Smooth muscle cell of the brain vasculature (primary cell): Measurements from ENCODE around the gene THADA.
"Not testable (repeated sequence)": the region's sequence is repeated elsewhere in the genome, so short reads cannot be mapped to it uniquely, and the experiment has no call there.

Source experiments
- DNase-seq: peaks from one replicate; pipeline ENCODE4 v3.0.0-alpha.2; 2012; ENCODE audit warnings: low read depth, low spot score

THADA gene

DNA sequence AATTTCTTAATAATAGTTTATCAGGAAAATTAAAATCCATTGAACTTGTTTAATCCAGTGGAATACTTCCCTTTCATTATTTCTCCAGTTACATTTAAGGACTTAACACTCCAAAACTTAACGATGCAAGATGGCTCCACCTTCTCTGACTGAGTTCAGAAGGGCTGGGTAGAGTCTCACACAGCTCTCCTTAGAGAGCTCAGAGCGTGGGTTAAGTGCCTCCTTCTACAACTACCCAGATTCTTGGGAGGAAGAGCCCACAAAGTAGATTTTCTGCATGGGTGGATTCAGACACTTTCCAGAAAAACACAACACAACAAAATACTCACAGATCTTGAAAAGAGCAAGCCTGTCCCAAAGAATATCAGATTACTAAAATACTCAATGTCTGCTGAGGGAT, 130.6 kb downstream of the THADA start:
- no peak for DNase-seq

DNA sequence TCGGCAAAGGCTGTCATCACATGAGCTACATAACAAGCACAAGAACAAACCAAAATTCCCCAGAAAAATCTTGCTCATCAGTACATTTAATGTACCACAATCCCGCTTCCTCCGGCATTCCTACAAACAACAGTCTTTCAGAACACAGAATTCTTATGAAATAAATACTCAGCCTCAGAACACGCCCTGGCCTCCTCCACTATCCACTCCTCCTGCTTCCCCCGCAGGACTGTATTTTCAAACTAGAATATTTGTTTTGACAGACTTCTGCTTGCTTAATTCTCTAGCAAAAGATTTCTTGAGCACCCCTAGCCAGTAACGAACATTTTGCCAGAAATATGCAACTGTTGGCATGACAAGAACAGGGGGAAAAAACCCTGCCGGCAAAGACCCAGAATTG, 131.2 kb downstream of the THADA start:
- no peak for DNase-seq

DNA sequence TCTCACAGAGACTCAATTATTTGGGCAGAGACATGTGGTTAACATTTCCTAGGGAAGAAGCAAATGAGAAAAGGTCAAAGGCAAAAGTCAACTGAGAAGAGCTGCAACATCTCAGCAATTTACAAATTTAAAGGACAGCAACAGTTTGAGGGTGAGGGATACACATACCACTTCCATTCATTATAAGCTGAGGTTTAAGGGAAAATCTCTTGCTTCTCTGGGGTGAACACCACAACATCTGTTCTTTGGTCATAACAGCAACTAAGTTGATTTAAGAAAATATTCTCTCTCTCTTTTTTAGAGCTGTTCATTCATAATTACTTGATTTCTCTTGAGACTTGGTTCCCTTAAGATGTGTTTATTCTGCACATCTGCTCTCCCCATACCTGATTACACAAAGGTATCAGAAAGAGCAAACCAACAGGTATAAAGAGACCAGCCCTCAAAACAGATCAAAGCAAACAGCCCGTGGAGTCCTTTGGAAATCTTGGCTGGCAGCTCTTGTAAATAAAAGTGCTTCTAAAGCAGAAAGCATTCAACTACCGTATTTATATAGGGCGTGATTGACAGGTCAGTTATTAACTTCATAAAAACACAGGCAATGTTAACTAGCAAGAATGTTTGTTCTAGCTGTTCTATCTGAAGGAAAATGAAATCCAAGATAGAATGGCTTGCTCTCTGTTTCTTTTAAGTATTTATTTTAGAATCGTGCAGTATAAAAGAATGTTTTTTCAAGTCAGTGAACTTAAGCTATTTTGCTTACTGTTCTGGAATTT, 132.8 kb downstream of the THADA start:
- DNase-seq, result no peak

- DNase-seq, result no peak
Observed at GRCh38 chr2:43461453-43462073, 134.3 kb downstream of the THADA start.

DNA sequence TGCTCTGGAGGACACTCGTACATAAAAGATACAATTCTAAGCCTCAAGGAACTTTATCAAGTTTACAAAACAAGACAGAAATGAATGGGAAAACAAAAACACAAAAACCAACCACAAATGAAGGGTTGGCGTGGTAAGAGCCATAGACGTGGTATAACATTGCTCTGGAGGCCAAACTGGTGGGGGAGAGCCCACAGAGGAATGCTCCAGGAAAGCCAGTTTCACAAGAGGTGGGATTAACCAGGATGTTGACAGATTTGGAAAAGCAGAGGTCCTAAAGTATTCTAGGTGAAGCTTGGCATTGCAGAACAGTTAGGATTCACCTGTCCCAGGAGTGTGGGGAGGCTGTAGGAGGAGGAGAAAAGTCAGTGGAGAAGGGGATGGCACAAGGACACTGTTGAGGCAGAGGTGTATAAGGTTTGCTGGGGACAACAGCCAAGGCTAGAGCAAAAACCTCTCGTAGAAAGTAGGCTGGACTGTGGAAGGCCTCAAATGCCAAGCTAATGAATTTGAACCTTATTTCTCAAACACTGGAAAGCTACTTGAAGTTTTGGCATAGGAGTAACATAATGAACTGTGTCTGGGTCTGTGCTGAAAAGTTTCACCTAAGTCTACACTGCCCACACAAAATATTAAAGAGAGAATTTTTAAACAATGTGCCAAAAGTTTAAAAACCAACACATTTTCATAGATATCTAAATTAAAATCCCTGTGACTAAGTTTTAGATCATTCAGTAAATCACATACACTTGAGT, 135.1 kb downstream of the THADA start:
- DNase-seq, result no peak

DNA sequence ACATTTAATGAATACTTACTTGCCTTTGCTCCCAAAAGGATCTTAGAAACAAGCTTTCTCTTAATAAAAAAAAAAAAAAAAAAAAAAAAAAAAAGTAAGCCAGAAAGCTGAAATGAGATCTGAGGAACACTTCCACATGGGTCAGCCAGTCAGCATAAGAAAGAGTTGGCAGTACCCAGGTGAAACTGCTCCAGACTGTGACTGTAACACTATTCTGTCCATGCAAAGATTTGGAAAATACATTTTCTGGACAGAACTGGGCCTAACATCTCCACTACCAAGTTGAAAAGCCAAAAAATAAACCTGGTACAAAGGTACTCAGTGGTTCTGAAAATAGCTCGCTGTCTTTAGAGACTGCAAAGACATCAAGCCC, 135.7 kb downstream of the THADA start:
- no peak for DNase-seq

DNA sequence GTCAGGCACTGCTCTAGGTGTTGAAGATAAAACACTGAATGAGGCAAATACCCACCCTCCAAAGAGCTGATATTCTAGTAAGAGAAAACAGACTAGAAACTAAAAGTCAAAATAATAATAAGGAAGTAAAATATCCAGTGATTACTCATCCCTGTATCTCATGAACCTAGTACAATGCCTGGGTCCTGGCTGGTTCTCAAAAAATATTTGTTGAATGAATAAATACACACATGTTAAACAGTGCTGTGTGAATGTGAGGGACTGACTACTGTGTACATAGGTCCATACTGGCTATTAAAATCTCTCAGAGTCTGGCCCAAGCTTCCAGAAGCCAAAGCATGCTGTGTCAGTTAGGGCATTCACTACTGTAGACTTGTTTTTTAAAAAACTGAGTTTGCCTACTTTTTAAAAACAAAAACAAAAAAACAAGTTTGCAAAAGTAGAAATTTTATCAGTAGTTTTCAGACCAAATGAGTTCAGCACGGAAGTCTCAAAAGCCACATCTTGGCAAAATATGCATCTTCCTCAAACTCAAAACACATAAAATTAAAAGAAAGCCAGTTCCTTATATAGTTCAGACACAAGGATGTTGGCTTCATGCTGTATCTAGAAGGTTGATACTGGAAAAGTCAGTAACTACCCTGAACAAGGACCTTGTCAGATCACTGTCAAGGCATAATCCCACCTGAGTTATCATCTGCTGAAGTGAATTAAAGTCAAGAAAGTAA, 136.2 kb downstream of the THADA start:
- DNase-seq, result no peak

DNA sequence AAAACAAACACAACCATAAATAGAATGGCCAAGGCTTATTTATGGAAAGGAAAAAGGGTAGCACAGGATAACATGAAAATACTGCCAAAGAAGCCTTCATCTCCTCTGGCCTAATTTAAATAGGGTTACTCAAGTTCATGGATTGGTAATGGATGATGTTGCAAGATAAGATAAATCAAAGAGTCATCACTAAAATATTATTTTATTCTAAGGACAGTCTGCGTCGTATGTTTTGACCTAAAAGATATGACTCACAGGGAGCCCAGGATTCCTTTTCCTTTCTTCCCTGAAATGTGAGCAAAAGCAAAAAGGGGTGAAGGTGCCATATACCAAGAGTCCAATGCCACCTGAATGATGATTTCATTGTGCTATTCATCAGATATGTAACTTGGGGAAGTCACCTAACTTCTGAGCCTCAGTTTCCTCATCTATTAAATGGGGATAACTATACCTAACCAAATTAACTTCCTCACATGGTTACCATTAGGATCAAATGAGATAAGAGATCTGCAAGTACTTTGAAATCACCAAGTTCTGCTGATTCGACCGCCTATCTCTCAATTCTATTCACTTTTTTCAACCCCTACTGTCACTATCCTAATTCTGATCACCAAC, 137.7 kb downstream of the THADA start:
- no peak for DNase-seq

- DNase-seq, result no peak
Observed at GRCh38 chr2:43455731-43456642, 139.9 kb downstream of the THADA start.

GRCh38 chr2:43455296-43455695, 140.5 kb downstream of the THADA start:
- no peak for DNase-seq

DNA sequence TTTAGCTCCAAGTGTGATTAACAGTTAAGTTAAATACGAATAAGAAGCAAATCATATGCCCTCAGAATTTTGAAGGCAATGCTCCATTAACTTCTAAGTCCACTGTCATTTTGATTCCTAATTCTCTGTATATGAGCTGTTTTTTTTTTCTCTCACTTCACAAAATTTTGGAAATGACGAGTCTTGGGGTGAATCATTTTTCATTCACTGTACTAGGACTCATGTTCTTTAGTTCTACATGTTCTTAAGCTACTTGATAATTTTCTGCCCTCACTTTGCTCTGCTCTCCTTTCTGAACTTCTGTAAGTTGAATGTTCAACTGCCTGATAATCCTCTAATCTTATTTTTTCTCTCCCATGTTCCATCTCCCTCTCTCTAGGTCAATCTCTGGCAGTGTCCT, 141.0 kb downstream of the THADA start:
- DNase-seq, result no peak

GRCh38 chr2:43453179-43454170, 142.4 kb downstream of the THADA start:
- no peak for DNase-seq

DNA sequence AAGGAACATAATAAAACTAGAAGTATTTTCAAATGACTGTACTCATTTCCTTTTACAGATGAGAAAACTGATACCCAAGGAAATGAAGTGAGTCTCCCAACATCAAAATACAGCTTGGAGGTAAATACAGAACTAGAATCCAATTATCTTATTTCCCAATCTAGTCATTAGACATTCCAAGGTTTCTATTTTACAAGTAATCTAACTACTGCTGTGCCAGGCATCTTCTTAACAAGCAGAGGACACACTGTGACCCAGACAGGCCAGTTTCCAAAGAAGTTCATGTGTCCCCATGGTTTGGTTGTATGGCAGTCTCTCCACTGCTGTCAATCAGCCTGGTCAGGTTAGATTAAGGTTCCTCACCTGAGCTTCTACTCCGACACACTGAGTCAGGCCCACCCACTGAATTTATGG, 143.5 kb downstream of the THADA start:
- DNase-seq, result no peak

- DNase-seq, result no peak
Observed at GRCh38 chr2:43450617-43451016, 145.2 kb downstream of the THADA start.

- DNase-seq, result no peak
Observed at GRCh38 chr2:43448822-43449110, 147.1 kb downstream of the THADA start.

DNA sequence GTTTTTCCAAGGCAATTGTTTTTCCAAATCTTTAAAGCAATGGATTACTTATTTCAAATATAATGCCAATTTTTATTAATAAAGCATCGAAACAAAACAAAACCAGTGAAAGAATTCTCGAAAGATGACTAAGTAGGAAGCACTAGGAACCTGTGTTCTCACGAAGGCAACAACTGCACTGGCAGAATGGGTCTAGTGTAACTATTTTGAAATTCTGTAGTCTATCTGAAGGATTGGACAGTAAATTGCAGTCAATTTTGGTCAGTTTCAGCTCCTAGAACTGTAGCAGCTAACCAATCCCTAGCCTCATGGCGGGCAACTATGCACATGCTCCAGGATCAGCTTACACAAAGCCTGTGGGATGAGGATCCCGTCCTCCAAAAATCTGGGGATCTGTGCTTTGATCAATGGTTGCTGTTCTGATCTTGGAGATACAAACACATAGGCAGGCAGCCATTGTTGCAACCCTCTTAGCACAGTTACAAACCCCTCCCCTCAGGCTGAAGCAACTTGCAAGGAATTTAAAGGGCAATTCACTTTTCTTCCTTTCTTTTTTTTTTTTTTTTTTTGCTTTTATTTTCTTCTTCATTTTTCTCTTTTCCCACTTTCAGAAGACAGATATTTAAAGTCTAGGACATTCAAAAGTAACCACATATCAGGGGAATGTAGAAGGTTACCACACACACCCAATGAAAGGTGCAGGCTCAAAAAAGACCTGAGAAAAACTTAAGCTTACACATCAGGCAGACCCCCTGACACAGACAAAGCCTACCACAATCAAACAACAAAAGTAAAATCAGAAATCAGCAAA, 147.6 kb downstream of the THADA start:
- no peak for DNase-seq

DNA sequence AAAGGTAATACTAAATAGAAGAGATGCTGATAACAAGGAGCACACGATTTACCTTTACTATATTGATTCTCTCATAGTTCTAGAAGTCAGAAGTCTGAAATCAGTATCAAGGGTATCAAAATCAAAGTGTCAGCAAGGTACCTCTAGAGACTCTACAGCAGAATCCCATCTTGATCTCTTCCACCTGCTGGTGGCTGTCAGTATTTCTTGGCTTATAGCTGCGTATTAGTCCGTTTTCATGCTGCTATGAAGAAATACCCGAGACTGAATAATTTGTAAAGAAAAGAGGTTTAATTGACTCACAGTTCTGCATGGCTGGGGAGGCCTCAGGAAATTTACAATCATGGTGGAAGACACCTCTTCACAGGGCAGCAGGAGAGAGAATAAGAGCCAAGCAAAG, 149.1 kb downstream of the THADA start:
- DNase-seq, result not testable (repeated sequence)

DNA sequence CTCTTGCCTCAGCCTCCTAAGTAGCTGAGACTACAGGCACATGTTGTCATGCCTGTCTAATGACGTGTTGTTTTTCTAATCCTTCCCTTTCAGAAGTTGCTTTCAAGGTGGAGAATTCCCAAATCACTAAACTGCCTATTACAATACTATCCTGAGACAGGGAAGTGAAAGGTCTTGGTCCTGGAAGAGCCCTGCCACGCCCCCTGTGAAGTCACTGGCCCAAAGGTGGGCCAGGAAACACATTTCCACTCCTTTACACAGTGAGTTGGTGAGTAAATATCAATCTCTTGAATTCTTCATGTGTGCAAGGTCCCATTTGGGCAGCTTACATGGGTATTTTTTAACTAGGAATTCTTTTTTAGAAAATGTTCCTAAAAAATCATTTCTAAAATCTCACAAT, 150.1 kb downstream of the THADA start:
- DNase-seq, result no peak
